ENCODE results near the gene NHS.
"Not testable (repeated sequence)": the region's sequence is repeated elsewhere in the genome, so short reads cannot be mapped to it uniquely, and the experiment has no call there.

The NHS gene

GRCh38 chrX:17409566-17410290 lies 34.7 kb downstream of the NHS start:
- no peak for DNase-seq

DNA sequence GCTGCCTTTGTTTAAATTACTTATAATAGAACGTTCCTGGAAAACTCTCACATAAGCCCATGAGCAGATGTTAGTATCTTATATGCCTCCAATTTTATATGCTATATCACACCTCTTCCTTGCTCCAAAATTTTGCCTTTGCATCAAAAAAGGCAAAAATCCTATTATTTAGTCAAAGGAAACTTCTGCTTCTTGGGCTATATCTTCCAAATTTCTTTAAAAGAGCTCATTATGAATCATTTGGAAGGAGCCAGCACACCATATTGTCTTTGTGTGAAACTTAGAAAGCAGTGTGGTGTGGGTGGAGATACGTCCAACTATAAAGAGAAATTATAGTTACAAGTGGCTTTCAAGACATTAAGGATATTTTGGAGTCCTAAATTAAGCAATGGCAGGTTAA lies 35.7 kb downstream of the NHS start:
- DNase-seq = no peak

DNA sequence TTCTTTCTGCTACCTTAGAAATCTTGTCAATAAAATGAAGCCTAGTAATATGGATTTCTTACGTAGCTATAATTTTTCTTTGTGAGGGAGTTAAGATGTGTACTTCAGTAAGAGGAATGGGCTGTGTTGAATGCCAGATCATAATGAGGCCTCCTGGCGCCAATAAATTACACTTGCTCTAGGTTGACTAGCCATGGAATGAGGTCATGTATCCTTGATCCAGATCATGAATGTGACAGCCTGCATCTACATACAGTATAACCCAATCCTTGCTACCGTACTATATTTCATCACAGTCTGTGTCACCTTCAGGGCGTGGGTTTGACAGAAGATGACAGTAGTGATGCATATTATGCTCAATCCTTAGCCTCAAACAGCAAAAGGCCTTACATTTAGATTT lies 36.2 kb downstream of the NHS start:
- no peak for DNase-seq

- no peak for DNase-seq
Measured at GRCh38 chrX:17412692-17413091, 37.7 kb downstream of the NHS start.

DNA sequence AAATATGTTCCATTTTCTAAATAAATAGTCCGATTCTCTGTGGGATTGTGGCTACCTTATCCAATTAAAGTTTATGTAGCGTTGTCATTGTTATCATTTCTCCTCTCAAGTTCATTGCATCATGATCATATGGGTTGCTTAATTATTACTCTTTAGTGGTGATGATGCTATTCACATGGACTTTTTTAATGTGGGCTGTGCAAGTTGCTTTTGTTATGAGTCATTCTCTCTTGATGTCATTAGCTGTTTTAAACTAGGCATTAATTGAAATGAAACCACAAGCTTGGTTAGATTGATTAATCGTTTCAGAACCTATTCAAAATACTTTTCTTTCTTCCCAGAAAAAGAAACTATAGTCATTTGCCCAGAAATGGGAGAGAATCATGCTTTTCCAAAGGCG lies 38.2 kb downstream of the NHS start:
- DNase-seq = no peak

GRCh38 chrX:17414027-17414658 lies 39.1 kb downstream of the NHS start:
- no peak for DNase-seq

DNA sequence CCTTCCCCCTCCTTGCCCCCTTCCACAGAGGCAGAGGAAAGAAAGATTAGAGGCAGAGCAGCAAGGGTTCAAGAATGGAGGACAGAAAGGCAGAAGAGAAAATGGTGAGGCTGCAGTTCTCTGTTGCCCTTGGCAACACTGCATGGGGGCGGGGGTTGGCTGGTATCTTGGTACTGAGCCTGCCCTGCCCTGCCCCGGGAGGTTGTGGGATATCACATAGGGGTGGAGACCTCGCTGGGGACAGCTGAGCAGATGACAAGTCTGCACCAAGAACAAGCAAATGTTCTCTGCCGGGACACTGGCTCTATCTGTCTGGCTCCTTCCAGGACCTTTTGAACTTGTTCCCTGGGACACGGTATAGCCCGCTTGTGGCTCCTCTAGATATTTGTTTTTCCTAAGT lies 39.8 kb downstream of the NHS start:
- DNase-seq = no peak

GRCh38 chrX:17415242-17415810 lies 40.3 kb downstream of the NHS start:
- no peak for DNase-seq

GRCh38 chrX:17417372-17417771 lies 42.4 kb downstream of the NHS start:
- no peak for DNase-seq

- no peak for DNase-seq
Measured at GRCh38 chrX:17425136-17425535, 50.1 kb downstream of the NHS start.

- DNase-seq = no peak
Measured at GRCh38 chrX:17425551-17425950, 50.6 kb downstream of the NHS start.

DNA sequence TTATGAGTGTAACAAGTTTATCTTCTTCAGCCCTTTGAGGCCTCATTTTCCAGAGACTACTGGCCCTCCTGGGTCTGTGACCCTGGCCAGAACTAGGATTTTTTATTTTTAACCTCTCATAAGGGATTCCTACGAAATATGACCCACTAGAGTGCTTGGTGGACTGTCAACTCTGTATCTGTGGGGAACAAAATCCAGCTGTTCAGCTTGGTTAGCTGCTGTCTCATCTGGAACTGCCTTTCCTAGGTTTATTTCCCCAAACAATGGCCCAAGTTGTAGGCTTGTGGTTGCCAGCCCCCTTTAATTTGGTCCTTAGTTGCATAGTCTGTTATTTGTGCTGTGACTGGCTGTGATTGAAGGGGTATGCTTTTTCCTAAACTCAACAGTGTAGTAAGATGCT lies 56.2 kb downstream of the NHS start:
- no peak for DNase-seq

DNA sequence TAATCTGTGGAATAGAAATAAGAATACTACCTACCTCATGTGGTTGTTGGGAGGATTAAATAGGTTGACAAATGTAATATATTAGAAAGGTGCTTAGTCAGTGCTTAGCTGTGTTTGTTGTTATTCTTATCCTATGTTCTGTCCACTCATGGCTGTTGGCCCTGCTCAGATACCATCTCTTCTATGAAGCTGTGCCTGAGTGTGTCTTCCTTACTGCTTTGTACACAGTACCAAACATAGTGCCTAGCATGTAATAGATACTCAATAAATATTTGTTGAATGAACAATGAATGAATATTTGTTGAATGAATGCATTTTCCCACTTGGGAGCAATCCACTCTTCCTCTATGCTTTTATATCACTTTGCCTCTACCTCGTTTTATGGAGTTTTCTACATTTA lies 57.2 kb downstream of the NHS start:
- DNase-seq = no peak

- DNase-seq = no peak
Measured at GRCh38 chrX:17433965-17434364, 59.0 kb downstream of the NHS start.

DNA sequence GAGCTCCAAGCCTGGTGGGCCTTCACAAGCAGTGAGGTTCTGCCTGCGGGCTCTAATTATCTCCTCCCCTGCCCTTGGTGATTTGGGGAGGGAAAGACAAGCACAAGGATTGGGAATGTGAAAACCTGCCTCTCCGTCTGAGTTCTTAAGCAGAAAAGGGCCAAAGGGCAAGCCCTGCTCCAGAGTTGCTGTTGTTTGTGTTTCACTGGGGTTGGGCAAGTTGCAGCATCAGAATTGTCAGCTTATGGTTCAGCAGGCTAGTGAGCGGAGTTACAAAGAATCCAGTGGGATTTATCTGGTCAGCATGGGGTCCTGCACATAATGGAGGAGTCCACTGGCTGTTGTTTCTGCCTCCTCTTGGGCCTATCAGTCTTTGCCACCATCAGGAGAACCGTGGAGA lies 60.5 kb downstream of the NHS start:
- no peak for DNase-seq

DNA sequence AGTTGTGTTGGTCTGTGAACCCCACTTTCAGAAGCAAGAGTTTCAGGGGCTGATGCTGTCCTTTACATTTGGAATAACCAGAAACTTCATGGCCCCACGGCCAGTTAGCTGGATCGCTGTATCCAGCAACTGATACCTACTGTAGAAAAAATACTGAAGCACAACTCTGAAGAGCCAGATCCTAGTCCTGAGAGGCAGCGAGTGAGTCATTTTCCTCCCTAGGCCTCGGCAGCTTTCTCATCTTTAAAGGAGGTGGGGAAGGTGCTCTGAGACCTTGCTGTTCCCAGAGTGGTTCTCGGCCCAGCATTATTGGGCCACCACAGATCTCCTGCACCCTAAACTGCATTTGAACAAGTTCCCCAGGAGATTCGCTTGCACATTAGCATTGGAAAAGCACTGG lies 63.2 kb downstream of the NHS start:
- no peak for DNase-seq

GRCh38 chrX:17440258-17440657 lies 65.3 kb downstream of the NHS start:
- DNase-seq = no peak

- DNase-seq = no peak
Measured at GRCh38 chrX:17440836-17441235, 65.8 kb downstream of the NHS start.

DNA sequence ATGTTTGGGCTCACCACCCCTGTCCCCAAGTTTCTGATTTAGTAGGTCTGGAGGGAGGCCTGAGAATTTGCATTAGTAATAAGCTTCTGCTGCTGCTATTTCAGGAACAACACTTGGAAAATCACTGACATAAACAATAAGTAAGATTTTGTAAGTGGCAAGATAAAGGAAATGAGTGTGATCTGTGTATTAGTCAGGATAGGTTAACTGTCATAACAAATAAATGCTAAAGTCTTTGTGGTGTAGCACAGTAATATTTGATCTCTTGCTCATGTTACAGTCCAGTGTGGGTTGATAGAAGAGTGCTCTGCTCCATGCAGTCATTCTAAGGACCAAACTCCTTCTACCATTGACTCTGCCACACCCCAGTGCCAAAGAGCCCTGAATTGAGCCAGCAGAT lies 67.0 kb downstream of the NHS start:
- DNase-seq = no peak

- DNase-seq = no peak
Measured at GRCh38 chrX:17442898-17443297, 67.9 kb downstream of the NHS start.

DNA sequence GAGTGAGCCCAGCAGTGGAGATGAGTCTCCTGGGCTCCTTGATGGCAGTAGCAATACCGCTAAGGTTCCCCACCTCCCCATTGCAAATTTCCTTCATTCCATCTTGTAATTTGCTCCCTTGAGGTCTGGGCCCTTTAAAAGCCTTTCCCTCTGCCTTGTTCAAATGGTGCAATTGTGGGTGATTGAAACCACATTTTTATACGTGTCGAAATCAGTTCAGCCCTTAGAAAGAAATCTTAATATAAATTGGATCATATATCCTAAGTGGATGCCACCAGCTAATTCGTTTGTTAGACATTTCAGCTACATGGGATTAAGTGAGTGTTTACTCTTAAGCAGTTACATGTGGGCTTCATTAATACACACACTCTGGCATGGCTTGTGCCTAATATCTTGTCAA lies 68.6 kb downstream of the NHS start:
- DNase-seq = no peak

- not testable (repeated sequence) for DNase-seq
Measured at GRCh38 chrX:17446269-17446668, 71.3 kb downstream of the NHS start.

DNA sequence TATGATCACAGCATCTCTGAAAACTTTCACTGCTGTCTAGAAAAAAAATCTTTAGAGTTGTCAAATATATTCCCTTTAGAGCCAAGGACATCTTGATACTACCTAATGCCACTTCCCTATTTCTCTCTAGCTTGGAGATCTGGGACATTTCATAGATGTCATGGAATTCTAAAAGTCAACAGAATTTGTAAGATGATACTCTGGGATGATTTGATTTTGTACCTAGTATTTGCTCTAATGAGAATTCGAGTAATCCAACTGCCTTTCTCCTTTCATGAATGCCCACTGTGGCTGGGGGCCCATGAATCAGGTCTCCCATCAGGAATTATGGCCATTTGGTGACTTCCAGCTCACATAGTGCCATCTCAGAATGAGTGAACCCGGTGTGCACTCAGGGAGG lies 73.2 kb downstream of the NHS start:
- no peak for DNase-seq

DNA sequence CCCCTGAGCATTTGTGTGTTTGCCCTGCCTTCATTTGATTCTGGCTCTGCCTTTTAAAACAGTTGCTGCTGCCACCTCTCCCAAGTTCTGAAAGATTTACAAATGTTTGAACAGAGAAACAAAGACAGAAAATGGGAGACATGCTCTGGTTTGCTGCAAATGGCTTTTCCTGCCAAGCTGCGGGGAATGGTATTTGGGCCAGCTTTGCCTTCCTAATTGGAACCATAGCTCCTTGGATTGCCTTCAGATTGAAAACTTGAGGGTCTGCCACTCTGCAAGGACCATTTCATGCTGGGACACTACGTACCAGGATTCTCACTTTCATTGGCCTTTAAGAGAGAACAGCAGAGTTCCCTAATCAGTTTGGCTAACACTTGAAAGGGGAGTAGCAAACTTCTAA lies 74.9 kb downstream of the NHS start:
- no peak for DNase-seq

DNA sequence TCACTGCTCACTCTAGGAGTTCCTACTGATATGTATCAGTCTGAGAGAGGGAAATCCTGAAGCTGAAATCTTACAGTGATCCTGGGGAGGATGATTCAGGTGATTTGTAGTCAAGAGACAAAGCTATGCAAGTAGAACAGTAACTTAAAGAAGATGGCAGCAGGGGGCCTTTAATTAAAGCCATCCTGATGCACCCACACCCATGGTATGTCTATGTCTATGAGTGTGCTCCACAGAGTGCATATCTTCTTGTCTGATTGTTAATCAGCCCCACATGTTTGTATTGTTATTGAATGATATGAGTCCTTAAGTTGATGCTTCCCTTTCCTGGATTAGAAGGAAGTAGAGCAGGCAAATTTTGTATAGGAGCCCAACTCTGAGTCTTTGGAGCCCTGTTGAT lies 78.8 kb downstream of the NHS start:
- DNase-seq = no peak

Measured in NCI-H510A (cell line).